Gastroesophageal sphincter (tissue), 4 donors: Measurements from ENCODE around the gene MMP2. TPM values are rescaled to one million over a fixed set of nuclear protein-coding genes. Genes with fewer than 3 reads are reported as not detected.
A peak's percentile ranks its signal among the peaks of the same experiment; 100 is the strongest.

Source experiments
- ATAC-seq: fragments of 150-250 bp; one replicate; pipeline ENCODE4 v1.9.1; 2016; ENCODE audit warnings: mild to moderate bottlenecking, moderate library complexity
- H3K27ac ChIP-seq, 4 donors: fragments of 200-600 bp; sonication (generic) in 3 of 4; 1 replicate in 3 of 4; 2 replicates in 1 of 4; pipeline ENCODE4 v1.5.1; 2016 to 2019
- H3K27me3 ChIP-seq: fragments of 200-600 bp; sonication (generic); one replicate; pipeline ENCODE4 v1.5.1; 2019
- H3K36me3 ChIP-seq, 2 donors: fragments of 200-600 bp; sonication (generic); one replicate each; pipeline ENCODE4 v1.5.1; 2019; ENCODE audit warnings: control low read depth in 1 of 2
- H3K4me1 ChIP-seq, 3 donors: fragments of 200-600 bp; sonication (generic); 1 replicate in 2 of 3; 2 replicates in 1 of 3; pipeline ENCODE4 v1.5.1; 2016 to 2019; ENCODE audit warnings: control low read depth in 2 of 3
- H3K4me3 ChIP-seq, 2 donors: fragments of 200-600 bp; sonication (generic); one replicate each; pipeline ENCODE4 v1.5.1; 2019; ENCODE audit warnings: mild to moderate bottlenecking in 1 of 2, moderate library complexity in 1 of 2
- H3K9me3 ChIP-seq, 3 donors: fragments of 200-600 bp; sonication (generic); one replicate each; pipeline ENCODE4 v1.5.1; 2017 to 2019; ENCODE audit warnings: control low read depth in 2 of 3
- EP300 ChIP-seq: sonication (generic); formaldehyde crosslinking; IDR thresholded peaks from one replicate; pipeline ENCODE4 v1.6.1; 2017; ENCODE audit warnings: antibody characterized with exemption, mild to moderate bottlenecking
- POLR2A ChIP-seq, 2 donors: fragments of 450-650 bp; IDR thresholded peaks; one replicate each; pipeline ENCODE4 v1.6.1; 2017; ENCODE audit warnings: antibody characterized with exemption in 2 of 2, mild to moderate bottlenecking in 2 of 2, moderate library complexity in 1 of 2
- POLR2AphosphoS5 ChIP-seq: sonication (generic); formaldehyde crosslinking; IDR thresholded peaks from one replicate; pipeline ENCODE4 v1.6.1; 2017; ENCODE audit warnings: antibody characterized with exemption
- WGBS, 2 donors: methylation state at CpG; one replicate each; pipeline ENCODE4 v1.1.5; 2018; ENCODE audit warnings: low coverage in 1 of 2; 5-methylcytosine and 5-hydroxymethylcytosine counted together
- total RNA-seq, 4 donors: library from RNA; depleted of rRNA; stranded (reverse); fragments of >200 nt; gene quantifications; one replicate each; pipeline ENCODE4 v1.1.0, GENCODE V29; 2016
- TF ChIP-seq, protein P1 (sequence below), 4 experiments: fragments of 200-600 bp in 2 of 4; fragments of 450-650 bp in 2 of 4; sonication (generic) in 1 of 4; IDR thresholded peaks; one replicate each; pipeline ENCODE4 v1.5.1; 2017 to 2019; ENCODE audit warnings: antibody characterized with exemption in 4 of 4, mild to moderate bottlenecking in 2 of 4, moderate library complexity in 2 of 4

The MMP2 gene
- total RNA-seq, 4 donors from 2014 or later: 155 to 309 (median 265) TPM

DNA sequence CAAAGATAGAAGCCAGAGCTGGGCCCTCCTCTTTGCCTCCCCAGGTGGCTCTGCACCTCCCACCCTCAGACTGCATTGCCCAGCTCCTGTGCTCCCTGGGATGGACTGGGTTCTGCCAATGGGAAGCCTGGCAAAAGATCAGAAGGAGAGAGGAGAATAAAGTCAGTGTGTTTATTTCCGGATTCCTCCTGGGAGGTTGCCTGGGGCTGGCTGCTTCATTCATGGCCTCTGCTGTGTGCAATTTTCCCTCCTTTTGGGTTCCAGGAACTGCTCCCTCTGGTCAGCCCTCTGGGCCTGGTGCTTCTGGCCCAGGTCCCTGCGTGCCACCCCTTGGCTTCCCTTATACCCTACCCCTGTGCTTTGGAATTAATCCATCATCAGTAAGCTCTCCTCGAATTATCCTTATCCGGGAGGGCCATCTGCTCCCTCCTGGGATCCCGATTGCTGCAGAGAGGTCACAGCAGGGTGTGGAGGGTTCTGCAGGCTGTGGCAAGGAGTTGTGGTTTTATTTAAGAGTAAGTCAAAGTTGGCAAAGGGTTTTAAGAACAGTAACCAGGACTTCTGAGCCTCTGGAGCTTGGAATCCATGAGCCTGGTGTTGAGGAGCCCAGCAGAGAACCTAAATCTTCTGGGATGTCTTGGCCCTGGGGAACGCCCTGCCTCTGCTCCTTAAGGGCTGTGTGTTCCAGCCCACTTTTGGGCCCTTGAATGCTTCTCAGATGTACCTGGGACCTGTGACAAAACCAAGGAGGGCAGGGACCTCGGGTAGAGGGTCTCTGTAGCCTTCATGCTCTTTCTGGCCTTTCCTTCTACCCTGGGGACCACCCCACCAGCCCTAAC is 8.2 kb upstream of the MMP2 start:
- Histone ChIP-seq H3K4me3 (no peak overlapping the region), H3K9me3 (no peaks in the 10 kb centered on the region), H3K36me3 (no peaks in the 10 kb centered on the region), H3K27me3 (no peaks in the 10 kb centered on the region), H3K27ac (peak overlapping the region in 3 of 4 donors; percentile 13 to 59 (median 17)), H3K4me1 (peaks cover 0 to 18% (median 0%) of the 10 kb centered on the region in 3 donors)
- TF ChIP-seq, protein P1, sequence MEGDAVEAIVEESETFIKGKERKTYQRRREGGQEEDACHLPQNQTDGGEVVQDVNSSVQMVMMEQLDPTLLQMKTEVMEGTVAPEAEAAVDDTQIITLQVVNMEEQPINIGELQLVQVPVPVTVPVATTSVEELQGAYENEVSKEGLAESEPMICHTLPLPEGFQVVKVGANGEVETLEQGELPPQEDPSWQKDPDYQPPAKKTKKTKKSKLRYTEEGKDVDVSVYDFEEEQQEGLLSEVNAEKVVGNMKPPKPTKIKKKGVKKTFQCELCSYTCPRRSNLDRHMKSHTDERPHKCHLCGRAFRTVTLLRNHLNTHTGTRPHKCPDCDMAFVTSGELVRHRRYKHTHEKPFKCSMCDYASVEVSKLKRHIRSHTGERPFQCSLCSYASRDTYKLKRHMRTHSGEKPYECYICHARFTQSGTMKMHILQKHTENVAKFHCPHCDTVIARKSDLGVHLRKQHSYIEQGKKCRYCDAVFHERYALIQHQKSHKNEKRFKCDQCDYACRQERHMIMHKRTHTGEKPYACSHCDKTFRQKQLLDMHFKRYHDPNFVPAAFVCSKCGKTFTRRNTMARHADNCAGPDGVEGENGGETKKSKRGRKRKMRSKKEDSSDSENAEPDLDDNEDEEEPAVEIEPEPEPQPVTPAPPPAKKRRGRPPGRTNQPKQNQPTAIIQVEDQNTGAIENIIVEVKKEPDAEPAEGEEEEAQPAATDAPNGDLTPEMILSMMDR (IDR thresholded peaks at IDR 0.05): no peak
- TF ChIP-seq POLR2A (IDR thresholded peaks at IDR 0.05) (no peak), EP300 (no peak), POLR2AphosphoS5 (no peak)
- ATAC-seq: peak; percentile 50
- WGBS, 2 donors: 46 to 100% methylated on average over 1 to 4 of the region's 7 CpGs

DNA sequence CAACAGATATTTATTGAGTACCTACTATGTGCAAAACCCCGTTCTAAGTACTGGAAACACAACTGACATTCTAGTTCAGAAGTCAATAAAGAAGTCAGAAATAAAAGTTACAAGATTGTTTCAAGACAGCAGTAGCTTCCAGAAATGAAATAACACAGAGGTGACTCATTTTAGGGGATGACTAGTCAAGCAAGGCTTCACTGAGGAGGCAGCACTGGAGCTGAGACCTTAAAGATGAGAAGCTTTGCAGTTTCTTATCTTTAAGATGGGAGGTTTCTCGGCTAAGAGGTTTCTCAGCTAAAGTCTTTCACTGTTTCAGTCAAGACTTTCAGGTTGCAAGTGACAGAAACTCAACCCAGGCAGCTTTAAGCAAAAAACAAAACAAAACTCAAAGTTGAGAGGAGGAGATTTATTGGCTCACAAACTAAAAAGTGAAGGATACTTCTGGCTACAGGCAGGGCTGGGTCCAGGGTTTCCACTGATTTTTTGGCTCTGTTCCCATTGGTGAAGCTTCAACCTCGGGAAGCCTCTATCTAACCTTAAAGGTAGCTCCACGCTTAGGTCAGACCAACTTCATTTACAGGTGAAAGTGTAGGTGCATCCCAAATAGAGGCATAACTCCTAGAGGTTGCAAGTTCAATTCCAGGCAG is 7.4 kb upstream of the MMP2 start:
- WGBS, 2 donors: 56 to 89% methylated on average over 4 of the region's 4 CpGs
- peak; percentile 44 for ATAC-seq
- no peaks in the 10 kb centered on the region for H3K36me3 ChIP-seq
- TF ChIP-seq, protein P1 (IDR thresholded peaks at IDR 0.05): no peak
- no peaks in the 10 kb centered on the region for H3K9me3 ChIP-seq
- no peak overlapping the region for H3K4me3 ChIP-seq
- H3K27me3 ChIP-seq: no peaks in the 10 kb centered on the region
- H3K4me1 ChIP-seq: peaks cover 0 to 22% (median 0%) of the 10 kb centered on the region in 3 donors
- peak overlapping the region in 2 of 4 donors; percentile 13 to 59 for H3K27ac ChIP-seq

DNA sequence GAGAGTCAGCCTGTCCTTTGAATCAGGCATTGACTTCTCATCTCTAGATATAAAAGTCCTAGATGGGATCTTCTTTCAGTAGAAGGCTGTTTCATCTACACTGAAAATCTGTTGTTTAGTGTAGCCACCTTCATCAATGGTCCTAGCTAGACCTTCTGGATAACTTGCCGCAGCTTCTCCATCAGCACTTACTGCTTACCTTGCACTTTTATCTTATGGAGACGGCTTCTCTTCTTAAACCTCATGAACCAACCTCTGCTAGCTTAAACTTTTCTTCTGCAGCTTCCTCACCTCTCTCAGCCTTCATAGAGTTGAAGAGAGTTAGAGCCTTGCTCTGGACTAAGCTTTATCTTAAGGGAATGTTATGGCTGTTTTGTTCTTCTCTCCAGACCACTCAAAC is 5.4 kb upstream of the MMP2 start:
- 100% methylated on average over 2 of the region's 2 CpGs for WGBS, 2 donors
- Histone ChIP-seq H3K27ac (no peak overlapping the region), H3K27me3 (peaks cover 6% of the 10 kb centered on the region), H3K4me3 (no peak overlapping the region), H3K4me1 (peaks cover 0 to 41% (median 0%) of the 10 kb centered on the region in 3 donors), H3K36me3 (no peaks in the 10 kb centered on the region), H3K9me3 (no peaks in the 10 kb centered on the region)
- TF ChIP-seq, protein P1 (IDR thresholded peaks at IDR 0.05): no peak
- TF ChIP-seq POLR2AphosphoS5: no peak
- no peak for TF ChIP-seq POLR2A (IDR thresholded peaks at IDR 0.05)
- TF ChIP-seq EP300: no peak
- ATAC-seq: no peak

DNA sequence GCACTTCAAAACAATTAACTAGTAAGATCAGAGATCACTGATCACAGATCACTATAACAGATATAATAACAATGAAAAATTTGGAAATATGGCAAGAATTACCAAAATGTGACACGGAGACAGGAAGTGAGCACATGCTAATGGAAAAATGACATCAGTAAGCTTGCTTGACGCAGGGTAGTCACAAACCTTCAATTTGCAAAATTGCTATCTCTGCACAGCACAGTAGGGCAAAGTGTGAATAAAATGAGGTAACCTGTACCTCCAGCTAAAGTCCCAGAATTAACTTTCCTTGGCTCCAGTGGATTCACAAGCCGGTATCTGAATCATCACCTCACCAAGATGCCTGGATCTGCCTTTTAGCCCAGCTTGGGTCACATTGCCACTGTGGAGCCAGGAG is 4.2 kb upstream of the MMP2 start:
- no peaks in the 10 kb centered on the region for H3K36me3 ChIP-seq
- H3K4me1 ChIP-seq: peaks cover 0 to 53% (median 4%) of the 10 kb centered on the region in 3 donors
- no peaks in the 10 kb centered on the region for H3K9me3 ChIP-seq
- H3K27me3 ChIP-seq: peaks cover 18% of the 10 kb centered on the region
- ATAC-seq: no peak
- no peak overlapping the region for H3K4me3 ChIP-seq
- TF ChIP-seq POLR2AphosphoS5 (no peak), EP300 (no peak), POLR2A (IDR thresholded peaks at IDR 0.05) (no peak)
- TF ChIP-seq, protein P1 (IDR thresholded peaks at IDR 0.05): no peak
- WGBS, 2 donors: 81 to 87% methylated on average over 3 of the region's 3 CpGs
- peak overlapping the region in 3 of 4 donors; percentile 51 to 88 (median 84) for H3K27ac ChIP-seq
